Measurements from ENCODE around the gene SMTNL2.

SMTNL2 gene

GRCh38 chr17:4538236-4539002, 45.9 kb upstream of the SMTNL2 start:
- Histone ChIP-seq H3K4me2 (ENCODE audit: low read length) (no peak overlapping the region), H3K4me1 (ENCODE audit: control insufficient read depth, low read length) (no peaks in the 10 kb centered on the region), H3K79me2 (ENCODE audit: control insufficient read depth, low read length) (no peaks in the 10 kb centered on the region), H3K9me3 (ENCODE audit: control insufficient read depth, insufficient read depth, low read length) (no peaks in the 10 kb centered on the region), H3K9me2 (replicated peaks; ENCODE audit: control insufficient read depth, low read length) (no peaks in the 10 kb centered on the region), H3F3A (ENCODE audit: control insufficient read depth, insufficient read depth) (peaks cover 12% of the 10 kb centered on the region), H4K20me1 (ENCODE audit: control insufficient read depth, insufficient read depth, low read depth, low read length) (no peaks in the 10 kb centered on the region), H3K36me3 (ENCODE audit: control insufficient read depth, low read length) (peaks cover 62% of the 10 kb centered on the region), H3K27ac (ENCODE audit: low read depth, low read length) (no peak overlapping the region), H3K4me3 (ENCODE audit: low read length) (no peak overlapping the region), H3K27me3 (ENCODE audit: control insufficient read depth, low read length) (no peaks in the 10 kb centered on the region)
- TF ChIP-seq CTCF (IDR thresholded peaks at IDR 0.05; ENCODE audit: low read depth, low read length, poor library complexity, severe bottlenecking) (no peak), EZH2phosphoT487 (IDR thresholded peaks at IDR 0.05; ENCODE audit: borderline replicate concordance, low read length) (no peak)

DNA sequence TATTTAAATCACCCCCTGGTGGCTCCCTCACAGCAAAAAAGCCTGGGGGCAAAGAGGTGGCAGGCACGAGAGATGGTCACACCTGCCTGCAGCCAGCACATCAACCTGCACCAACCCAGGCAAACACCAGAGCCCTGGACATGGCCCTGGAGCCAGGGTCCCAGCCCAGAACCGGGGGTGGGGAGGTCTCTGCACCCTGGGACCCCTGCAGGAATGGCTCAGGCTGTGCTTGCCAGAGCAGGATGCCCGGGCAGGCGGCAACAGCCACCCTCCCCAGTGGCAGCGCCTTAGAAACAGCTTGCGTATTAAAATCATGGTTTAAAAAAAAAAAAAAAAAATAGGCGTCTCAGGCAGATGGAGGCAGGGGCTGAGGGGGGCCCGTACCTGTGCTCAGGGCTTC, 45.3 kb upstream of the SMTNL2 start:
- Histone ChIP-seq H3K4me3 (ENCODE audit: low read length) (no peak overlapping the region), H3K9me2 (replicated peaks; ENCODE audit: control insufficient read depth, low read length) (no peaks in the 10 kb centered on the region), H3K27ac (ENCODE audit: low read depth, low read length) (no peak overlapping the region), H3K4me1 (ENCODE audit: control insufficient read depth, low read length) (no peaks in the 10 kb centered on the region), H3K27me3 (ENCODE audit: control insufficient read depth, low read length) (no peaks in the 10 kb centered on the region), H3K9me3 (ENCODE audit: control insufficient read depth, insufficient read depth, low read length) (no peaks in the 10 kb centered on the region), H3F3A (ENCODE audit: control insufficient read depth, insufficient read depth) (peaks cover 12% of the 10 kb centered on the region), H3K79me2 (ENCODE audit: control insufficient read depth, low read length) (no peaks in the 10 kb centered on the region), H3K4me2 (ENCODE audit: low read length) (no peak overlapping the region), H3K36me3 (ENCODE audit: control insufficient read depth, low read length) (peaks cover 68% of the 10 kb centered on the region), H4K20me1 (ENCODE audit: control insufficient read depth, insufficient read depth, low read depth, low read length) (no peaks in the 10 kb centered on the region)
- no peak for TF ChIP-seq EZH2phosphoT487 (IDR thresholded peaks at IDR 0.05; ENCODE audit: borderline replicate concordance, low read length)
- no peak for TF ChIP-seq CTCF (IDR thresholded peaks at IDR 0.05; ENCODE audit: low read depth, low read length, poor library complexity, severe bottlenecking)

GRCh38 chr17:4539576-4540223, 44.6 kb upstream of the SMTNL2 start:
- peaks cover 72% of the 10 kb centered on the region for H3K36me3 ChIP-seq (ENCODE audit: control insufficient read depth, low read length)

More at GRCh38 chr17:4539576-4540223, 44.6 kb upstream of the SMTNL2 start:
- H3F3A ChIP-seq (ENCODE audit: control insufficient read depth, insufficient read depth) = peaks cover 12% of the 10 kb centered on the region
- H3K27ac ChIP-seq (ENCODE audit: low read depth, low read length) = no peak overlapping the region
- no peaks in the 10 kb centered on the region for H3K9me2 ChIP-seq (replicated peaks; ENCODE audit: control insufficient read depth, low read length)
- H3K79me2 ChIP-seq (ENCODE audit: control insufficient read depth, low read length) = no peaks in the 10 kb centered on the region
- H3K27me3 ChIP-seq (ENCODE audit: control insufficient read depth, low read length) = no peaks in the 10 kb centered on the region
- no peaks in the 10 kb centered on the region for H3K4me1 ChIP-seq (ENCODE audit: control insufficient read depth, low read length)
- no peaks in the 10 kb centered on the region for H3K9me3 ChIP-seq (ENCODE audit: control insufficient read depth, insufficient read depth, low read length)
- no peaks in the 10 kb centered on the region for H4K20me1 ChIP-seq (ENCODE audit: control insufficient read depth, insufficient read depth, low read depth, low read length)
- H3K4me3 ChIP-seq (ENCODE audit: low read length) = no peak overlapping the region
- TF ChIP-seq EZH2phosphoT487 (IDR thresholded peaks at IDR 0.05; ENCODE audit: borderline replicate concordance, low read length) (no peak), CTCF (IDR thresholded peaks at IDR 0.05; ENCODE audit: low read depth, low read length, poor library complexity, severe bottlenecking) (no peak)
- no peak overlapping the region for H3K4me2 ChIP-seq (ENCODE audit: low read length)

All from DOHH2 (cell line).